ENCODE results near the gene ERBB2. TPM values are rescaled to one million over a fixed set of nuclear protein-coding genes. Genes with fewer than 3 reads are reported as not detected.

The ERBB2 gene
- total RNA-seq, 2 donors from 2014 or later: 88.1 to 94.7 TPM

DNA sequence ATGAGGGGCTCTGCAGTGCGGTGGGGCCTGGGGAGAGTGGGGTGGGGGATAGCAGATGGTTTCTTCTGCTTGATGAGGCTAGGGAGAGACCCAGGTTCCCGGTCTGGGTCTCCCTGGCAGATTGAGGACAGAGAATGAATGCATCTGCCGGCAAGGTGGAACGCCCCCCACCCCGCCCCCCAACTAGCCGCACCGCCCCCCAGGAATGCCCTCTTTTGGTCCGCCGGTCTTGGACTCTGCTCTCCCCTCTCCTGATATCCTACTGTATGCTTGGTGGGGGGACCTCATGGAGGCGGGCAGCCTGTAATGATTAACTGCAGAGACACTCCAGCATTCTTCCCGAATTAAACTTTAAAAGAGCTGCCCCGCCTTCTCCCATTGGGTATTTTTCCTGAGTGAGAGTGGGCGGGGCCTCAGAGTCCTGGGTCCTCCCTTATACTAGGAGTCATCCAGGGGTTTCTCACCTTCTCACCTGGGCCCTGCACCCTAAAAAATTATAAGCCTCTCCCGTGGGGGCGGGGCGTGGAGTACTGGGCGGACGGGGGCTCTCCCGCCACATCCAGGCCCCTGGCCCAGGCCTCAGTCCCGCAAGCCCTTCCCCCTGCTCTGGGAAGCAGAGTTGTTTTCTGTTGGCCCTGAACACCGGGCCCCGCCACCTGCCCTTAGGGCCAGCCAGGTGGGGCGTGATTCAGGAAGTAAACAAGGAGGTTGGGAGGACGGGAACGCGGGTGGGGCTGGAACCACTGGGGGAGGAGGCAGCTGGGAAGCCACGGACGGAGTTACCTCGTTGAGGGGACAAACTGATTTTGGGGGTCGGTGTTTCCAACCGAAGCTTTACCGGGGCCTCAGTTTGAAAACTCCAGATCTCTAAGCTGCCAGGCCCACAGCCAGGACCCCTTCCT lies 39.4 kb downstream of the ERBB2 start:
- H3K4me3 ChIP-seq: peak overlapping the region; percentile 66
- no peaks in the 10 kb centered on the region for H3K9me3 ChIP-seq
- peaks cover 9 to 35% of the 10 kb centered on the region in 2 donors for H3K4me1 ChIP-seq (ENCODE audit: control insufficient read depth in 1 of 2, low read depth in 2 of 2)
- H3K27ac ChIP-seq: no peak overlapping the region
- ATAC-seq (ENCODE audit: insufficient number of reproducible peaks, low FRiP score, low read depth) (no peak), DNase-seq (ENCODE audit: low spot score) (no peak)
- H3K36me3 ChIP-seq: no peaks in the 10 kb centered on the region
- H3K27me3 ChIP-seq (replicated peaks; ENCODE audit: insufficient read depth): no peaks in the 10 kb centered on the region
- TF ChIP-seq, protein P1, sequence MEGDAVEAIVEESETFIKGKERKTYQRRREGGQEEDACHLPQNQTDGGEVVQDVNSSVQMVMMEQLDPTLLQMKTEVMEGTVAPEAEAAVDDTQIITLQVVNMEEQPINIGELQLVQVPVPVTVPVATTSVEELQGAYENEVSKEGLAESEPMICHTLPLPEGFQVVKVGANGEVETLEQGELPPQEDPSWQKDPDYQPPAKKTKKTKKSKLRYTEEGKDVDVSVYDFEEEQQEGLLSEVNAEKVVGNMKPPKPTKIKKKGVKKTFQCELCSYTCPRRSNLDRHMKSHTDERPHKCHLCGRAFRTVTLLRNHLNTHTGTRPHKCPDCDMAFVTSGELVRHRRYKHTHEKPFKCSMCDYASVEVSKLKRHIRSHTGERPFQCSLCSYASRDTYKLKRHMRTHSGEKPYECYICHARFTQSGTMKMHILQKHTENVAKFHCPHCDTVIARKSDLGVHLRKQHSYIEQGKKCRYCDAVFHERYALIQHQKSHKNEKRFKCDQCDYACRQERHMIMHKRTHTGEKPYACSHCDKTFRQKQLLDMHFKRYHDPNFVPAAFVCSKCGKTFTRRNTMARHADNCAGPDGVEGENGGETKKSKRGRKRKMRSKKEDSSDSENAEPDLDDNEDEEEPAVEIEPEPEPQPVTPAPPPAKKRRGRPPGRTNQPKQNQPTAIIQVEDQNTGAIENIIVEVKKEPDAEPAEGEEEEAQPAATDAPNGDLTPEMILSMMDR (IDR thresholded peaks at IDR 0.05): no peak

DNA sequence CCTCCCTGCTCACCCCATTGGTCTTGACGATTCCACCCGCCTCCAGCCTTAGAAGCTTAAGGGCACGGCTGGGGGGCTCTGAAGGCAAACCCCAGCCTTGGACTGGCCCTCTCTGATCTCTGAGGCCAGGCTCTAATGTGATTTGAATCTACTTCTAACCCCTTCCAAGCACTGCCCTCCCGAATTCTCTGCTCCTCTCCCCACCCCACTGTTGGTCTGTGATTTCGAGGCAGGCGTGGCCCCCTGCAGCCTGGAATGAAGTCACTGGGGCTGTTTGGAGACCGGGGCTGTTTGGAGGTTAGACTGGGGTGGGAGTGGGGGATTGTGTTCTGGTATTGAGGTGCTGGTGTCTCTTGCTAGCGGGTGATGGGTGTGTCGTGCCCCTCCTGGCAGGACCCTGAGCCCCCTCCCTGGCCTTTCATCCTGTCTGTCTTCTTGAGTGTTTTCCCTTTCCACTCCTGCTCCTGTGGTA lies 40.1 kb downstream of the ERBB2 start:
- H3K27ac ChIP-seq: no peak overlapping the region

DNA sequence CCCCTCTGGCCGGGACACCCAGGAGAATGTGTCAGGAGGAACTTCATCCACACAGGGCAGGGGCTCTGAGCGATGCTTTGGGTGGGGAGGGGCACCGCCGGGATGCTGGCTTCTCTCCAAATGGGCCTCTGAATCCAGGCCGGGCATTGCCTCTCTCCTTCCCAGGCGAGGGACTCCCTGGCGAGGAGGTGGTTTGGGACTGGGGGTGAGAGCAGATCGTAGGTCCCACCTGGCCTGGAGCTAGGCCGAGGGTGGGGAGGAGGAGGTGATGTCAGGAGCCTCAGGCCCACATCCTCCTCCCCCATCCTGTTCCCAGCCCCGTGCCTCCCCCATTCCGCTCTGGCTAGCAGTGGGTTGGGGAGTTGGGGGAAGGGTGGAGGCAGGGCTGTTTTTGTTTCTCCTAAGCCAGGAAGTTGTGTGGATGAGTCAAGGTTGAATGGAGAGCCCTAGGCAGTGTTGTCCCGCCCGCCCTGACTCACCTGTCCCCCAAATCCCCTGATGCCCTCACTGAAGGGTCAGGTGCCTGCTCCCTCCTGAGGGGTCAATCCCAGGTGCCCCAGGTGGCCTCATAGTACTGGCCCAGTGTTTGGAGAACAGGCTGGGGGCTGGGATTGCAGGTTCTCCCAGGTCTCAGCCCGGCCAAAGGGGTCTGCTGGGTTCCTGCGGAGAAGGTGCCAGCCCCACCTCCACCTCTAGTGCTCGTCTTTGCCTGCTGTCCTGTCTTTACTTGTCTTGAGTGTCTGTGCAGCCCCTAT lies 40.7 kb downstream of the ERBB2 start:
- TF ChIP-seq, protein P1 (IDR thresholded peaks at IDR 0.05): no peak
- Histone ChIP-seq H3K27me3 (replicated peaks; ENCODE audit: insufficient read depth) (no peaks in the 10 kb centered on the region), H3K36me3 (no peaks in the 10 kb centered on the region), H3K4me1 (ENCODE audit: control insufficient read depth in 1 of 2, low read depth in 2 of 2) (peaks cover 9 to 35% of the 10 kb centered on the region in 2 donors), H3K4me3 (no peak overlapping the region), H3K27ac (no peak overlapping the region), H3K9me3 (no peaks in the 10 kb centered on the region)
- DNase-seq (ENCODE audit: low spot score) (no peak), ATAC-seq (ENCODE audit: insufficient number of reproducible peaks, low FRiP score, low read depth) (no peak)

More for the DNA sequence above, 40.1 kb downstream of the ERBB2 start:
- Histone ChIP-seq H3K4me1 (ENCODE audit: control insufficient read depth in 1 of 2, low read depth in 2 of 2) (peaks cover 9 to 35% of the 10 kb centered on the region in 2 donors), H3K9me3 (no peaks in the 10 kb centered on the region), H3K36me3 (no peaks in the 10 kb centered on the region), H3K4me3 (no peak overlapping the region), H3K27me3 (replicated peaks; ENCODE audit: insufficient read depth) (no peaks in the 10 kb centered on the region)
- TF ChIP-seq, protein P1 (IDR thresholded peaks at IDR 0.05): no peak
- DNase-seq (ENCODE audit: low spot score) (no peak), ATAC-seq (ENCODE audit: insufficient number of reproducible peaks, low FRiP score, low read depth) (no peak)

DNA sequence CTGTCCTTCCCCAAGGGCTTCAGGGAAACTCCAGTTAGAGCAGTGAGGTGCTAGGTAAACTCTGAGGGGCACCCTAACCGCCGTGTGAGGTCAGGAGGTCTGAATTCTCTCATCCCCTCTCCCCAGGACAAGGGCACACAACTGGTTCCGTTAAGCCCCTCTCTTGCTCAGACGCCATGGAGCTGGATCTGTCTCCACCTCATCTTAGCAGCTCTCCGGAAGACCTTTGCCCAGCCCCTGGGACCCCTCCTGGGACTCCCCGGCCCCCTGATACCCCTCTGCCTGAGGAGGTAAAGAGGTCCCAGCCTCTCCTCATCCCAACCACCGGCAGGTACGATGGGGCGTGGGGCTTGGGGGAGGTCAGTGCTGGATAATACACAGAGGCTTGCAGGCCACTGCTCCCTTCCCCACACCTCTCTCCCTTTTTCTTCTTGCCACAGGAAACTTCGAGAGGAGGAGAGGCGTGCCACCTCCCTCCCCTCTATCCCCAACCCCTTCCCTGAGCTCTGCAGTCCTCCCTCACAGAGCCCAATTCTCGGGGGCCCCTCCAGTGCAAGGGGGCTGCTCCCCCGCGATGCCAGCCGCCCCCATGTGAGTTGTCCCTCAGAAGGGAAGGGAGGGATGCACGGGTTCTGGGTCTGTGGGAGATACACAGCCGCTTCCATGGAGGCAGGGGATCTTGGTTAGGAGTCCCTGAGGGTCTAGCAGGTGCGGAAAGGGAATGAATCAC lies 42.4 kb downstream of the ERBB2 start:
- TF ChIP-seq, protein P1 (IDR thresholded peaks at IDR 0.05): no peak
- H3K27me3 ChIP-seq (replicated peaks; ENCODE audit: insufficient read depth): no peaks in the 10 kb centered on the region

More for the DNA sequence above, 42.4 kb downstream of the ERBB2 start:
- no peak for ATAC-seq (ENCODE audit: insufficient number of reproducible peaks, low FRiP score, low read depth)
- no peak for DNase-seq (ENCODE audit: low spot score)
- H3K4me1 ChIP-seq (ENCODE audit: control insufficient read depth in 1 of 2, low read depth in 2 of 2): peaks cover 9 to 35% of the 10 kb centered on the region in 2 donors
- no peaks in the 10 kb centered on the region for H3K36me3 ChIP-seq
- no peaks in the 10 kb centered on the region for H3K9me3 ChIP-seq
- no peak overlapping the region for H3K4me3 ChIP-seq
- no peak overlapping the region for H3K27ac ChIP-seq

Data from thoracic aorta (tissue), 2 donors.